ENCODE measurements around the gene FBXO42.

The FBXO42 gene

DNA sequence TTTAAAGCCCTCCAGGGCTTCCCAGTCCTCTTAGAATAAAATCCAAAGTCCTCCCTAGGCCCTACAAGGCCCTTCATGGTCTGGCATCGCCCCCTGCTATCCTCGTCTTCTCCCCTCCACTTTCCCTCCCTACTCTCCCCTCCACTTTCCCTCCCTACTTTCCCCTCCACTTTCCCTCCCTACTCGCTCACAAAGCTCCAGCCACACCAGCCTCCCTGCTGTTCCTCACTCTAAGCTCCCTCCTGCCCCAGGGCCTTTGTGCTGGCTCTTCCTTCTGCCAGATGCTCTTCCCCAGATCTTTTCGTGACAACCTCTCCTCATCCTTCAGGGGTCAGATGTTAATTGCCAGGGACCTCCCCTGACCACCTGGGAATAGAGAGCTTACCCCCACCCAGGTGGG lies 152.6 kb downstream of the FBXO42 start:
- no peak for DNase-seq

DNA sequence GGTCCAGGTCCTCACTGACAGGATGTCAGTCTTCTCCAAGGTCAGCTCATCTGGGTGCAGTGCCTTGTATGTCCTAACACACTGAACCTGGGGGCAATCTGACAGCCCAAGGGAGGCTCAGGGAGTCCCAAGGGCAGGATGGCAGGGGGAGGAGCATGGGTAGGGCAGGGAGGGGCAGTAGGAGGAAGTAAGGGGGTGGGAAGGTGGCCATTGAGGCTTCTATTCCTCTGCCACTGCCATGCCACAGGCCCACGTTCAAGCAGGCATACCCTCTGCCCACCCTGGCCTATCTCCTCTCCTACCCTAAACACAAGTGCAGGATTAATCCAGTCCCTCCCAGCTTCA lies 153.2 kb downstream of the FBXO42 start:
- no peak for DNase-seq

DNA sequence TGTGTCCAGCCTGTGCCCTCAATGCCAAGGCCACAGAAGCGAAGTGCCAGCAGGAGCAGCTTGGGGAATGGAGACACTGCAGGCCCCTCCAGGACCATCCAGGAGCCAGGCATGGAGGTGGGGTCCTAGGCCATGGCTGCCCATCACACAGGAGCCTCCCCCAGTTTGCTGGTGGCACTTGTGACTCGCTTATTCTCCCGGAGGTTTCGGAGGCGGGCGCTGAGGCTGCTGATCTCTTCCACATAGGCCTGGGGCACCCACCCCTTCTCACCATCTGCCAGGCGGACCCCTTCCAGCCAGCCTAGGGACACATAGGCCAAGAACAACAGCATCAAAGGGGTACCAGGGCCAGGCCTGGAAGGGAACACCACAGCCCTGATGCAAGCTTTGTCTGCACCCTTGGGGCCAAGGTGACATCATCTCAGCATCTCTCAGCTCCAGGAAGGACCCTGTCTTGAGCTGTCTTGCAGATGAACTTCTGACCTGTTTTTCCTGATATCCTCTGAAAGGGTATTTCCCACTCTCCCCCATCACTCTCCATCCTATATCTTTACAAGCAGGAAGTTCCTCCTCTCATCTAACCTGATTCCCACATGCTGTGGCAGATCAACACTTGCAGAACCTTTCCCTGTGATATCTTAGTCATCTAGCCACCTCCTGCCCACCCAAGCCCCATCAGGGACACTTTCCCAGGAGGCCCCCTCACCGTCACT lies 153.7 kb downstream of the FBXO42 start:
- DNase-seq = no peak

DNA sequence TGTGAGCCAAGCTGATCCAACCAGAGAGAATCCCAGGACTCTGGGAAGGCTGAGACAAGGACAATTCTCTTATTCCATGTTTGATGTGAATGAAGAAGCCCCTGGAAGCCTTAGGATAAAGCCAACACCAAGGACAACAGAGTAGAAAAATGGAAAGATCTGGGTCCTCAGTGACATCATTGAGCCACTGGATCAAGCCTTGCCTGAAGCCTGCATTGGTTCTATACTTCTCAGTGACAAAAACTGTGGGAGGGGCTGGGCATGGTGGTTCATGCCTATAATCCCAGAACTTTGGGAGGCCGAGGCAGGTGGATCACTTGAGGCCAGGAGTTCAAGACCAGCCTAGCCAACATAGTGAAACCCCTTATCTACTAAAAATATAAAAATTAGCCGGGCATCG lies 155.4 kb downstream of the FBXO42 start:
- DNase-seq = no peak
